Measurements from ENCODE around the gene UNC119. TPM values are rescaled to one million over a fixed set of nuclear protein-coding genes. Genes with fewer than 3 reads are reported as not detected.

UNC119 gene
- total and polyA plus RNA-seq, 2 experiments from 2014 or later: 39.0 to 78.4 TPM

DNA sequence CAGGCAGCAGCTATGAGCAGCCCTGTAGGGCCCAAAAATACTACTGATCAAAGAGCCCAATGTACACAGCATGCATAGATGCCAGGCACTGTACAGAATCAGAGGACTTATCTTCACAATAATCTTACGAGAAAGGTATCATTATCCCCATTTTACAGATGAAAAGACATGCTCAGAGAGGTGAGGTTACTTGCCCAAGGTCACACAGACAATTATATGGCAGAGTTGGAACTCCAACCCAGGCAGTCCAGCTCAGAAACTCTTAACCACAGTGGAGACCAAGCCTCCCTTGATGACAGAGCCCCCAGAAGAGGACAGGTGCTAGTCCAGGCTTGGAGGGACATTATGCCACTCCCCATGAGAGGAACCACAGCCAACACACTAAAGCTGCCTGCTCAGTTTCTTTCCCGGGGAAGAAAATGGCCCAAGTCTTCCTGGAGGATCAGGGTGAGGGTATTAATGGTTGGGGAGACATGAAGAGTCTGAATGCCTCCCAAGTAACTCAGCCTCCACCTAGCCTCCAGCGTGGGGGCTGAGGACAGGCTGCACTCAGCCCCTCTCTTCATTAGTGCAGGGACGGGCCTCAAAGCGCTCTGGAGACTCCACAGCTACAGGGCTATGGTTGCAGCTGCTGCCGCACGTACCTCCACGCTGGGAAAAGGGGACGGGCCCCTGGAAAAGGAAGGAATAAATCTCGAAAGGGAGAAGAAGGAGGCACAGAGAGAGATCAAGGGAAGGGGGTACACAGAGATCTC lies 826 bp downstream of the UNC119 start (continued):
- TF ChIP-seq, protein P1, sequence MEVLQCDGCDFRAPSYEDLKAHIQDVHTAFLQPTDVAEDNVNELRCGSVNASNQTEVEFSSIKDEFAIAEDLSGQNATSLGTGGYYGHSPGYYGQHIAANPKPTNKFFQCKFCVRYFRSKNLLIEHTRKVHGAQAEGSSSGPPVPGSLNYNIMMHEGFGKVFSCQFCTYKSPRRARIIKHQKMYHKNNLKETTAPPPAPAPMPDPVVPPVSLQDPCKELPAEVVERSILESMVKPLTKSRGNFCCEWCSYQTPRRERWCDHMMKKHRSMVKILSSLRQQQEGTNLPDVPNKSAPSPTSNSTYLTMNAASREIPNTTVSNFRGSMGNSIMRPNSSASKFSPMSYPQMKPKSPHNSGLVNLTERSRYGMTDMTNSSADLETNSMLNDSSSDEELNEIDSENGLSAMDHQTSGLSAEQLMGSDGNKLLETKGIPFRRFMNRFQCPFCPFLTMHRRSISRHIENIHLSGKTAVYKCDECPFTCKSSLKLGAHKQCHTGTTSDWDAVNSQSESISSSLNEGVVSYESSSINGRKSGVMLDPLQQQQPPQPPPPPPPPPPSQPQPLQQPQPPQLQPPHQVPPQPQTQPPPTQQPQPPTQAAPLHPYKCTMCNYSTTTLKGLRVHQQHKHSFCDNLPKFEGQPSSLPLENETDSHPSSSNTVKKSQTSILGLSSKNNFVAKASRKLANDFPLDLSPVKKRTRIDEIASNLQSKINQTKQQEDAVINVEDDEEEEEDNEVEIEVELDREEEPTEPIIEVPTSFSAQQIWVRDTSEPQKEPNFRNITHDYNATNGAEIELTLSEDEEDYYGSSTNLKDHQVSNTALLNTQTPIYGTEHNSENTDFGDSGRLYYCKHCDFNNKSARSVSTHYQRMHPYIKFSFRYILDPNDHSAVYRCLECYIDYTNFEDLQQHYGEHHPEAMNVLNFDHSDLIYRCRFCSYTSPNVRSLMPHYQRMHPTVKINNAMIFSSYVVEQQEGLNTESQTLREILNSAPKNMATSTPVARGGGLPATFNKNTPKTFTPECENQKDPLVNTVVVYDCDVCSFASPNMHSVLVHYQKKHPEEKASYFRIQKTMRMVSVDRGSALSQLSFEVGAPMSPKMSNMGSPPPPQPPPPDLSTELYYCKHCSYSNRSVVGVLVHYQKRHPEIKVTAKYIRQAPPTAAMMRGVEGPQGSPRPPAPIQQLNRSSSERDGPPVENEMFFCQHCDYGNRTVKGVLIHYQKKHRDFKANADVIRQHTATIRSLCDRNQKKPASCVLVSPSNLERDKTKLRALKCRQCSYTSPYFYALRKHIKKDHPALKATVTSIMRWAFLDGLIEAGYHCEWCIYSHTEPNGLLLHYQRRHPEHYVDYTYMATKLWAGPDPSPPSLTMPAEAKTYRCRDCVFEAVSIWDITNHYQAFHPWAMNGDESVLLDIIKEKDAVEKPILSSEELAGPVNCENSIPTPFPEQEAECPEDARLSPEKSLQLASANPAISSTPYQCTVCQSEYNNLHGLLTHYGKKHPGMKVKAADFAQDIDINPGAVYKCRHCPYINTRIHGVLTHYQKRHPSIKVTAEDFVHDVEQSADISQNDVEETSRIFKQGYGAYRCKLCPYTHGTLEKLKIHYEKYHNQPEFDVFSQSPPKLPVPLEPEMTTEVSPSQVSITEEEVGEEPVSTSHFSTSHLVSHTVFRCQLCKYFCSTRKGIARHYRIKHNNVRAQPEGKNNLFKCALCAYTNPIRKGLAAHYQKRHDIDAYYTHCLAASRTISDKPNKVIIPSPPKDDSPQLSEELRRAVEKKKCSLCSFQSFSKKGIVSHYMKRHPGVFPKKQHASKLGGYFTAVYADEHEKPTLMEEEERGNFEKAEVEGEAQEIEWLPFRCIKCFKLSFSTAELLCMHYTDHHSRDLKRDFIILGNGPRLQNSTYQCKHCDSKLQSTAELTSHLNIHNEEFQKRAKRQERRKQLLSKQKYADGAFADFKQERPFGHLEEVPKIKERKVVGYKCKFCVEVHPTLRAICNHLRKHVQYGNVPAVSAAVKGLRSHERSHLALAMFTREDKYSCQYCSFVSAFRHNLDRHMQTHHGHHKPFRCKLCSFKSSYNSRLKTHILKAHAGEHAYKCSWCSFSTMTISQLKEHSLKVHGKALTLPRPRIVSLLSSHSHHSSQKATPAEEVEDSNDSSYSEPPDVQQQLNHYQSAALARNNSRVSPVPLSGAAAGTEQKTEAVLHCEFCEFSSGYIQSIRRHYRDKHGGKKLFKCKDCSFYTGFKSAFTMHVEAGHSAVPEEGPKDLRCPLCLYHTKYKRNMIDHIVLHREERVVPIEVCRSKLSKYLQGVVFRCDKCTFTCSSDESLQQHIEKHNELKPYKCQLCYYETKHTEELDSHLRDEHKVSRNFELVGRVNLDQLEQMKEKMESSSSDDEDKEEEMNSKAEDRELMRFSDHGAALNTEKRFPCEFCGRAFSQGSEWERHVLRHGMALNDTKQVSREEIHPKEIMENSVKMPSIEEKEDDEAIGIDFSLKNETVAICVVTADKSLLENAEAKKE (CRISPR knock-in tag; IDR thresholded peaks at IDR 0.05): no peak
- TF ChIP-seq EZH2 (IDR thresholded peaks at IDR 0.05; ENCODE audit: low read depth, unreplicated experiment) (no peak), NANOG (IDR thresholded peaks at IDR 0.05; ENCODE audit: borderline replicate concordance) (no peak), JUNB (IDR thresholded peaks at IDR 0.05; ENCODE audit: unreplicated experiment) (no peak), STAT1 (IDR thresholded peaks at IDR 0.05; ENCODE audit: unreplicated experiment) (no peak), EZH2phosphoT487 (IDR thresholded peaks at IDR 0.05; ENCODE audit: unreplicated experiment) (no peak), ZNF331 (CRISPR knock-in tag; IDR thresholded peaks at IDR 0.05; ENCODE audit: low read depth) (no peak)

DNA sequence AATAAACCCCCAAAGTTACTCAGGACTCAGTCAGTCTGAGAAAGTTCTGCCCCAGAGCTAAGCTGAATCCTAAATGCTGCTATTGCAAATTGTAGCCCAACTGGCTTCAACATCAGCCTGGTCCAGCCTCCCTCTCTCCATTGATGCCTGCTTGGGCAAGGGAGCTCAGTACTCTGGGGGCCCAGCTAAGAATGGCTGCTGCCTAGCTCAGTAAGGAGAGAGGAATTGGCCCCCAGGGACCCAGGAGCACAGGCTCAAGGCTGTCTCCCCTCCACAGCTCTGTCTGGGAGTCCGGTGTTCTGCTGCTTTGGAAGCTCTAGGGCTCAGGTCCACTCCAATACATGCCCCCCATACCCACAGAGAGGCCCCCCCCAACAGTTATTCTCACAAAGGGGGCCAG lies 1.6 kb downstream of the UNC119 start:
- peaks cover 24% of the 10 kb centered on the region for H3K4me1 Mint-ChIP-seq
- no peak overlapping the region for H3K4me3 Mint-ChIP-seq
- Histone ChIP-seq H3K4me2 (peak overlapping the region; percentile 94), H3K36me3 (ENCODE audit: insufficient read depth) (peaks cover 8% of the 10 kb centered on the region; the same call in 1 of the 2 replicates), H2AFZ (no peak overlapping the region), H3K79me2 (replicated peaks; ENCODE audit: insufficient read depth) (peaks cover 8% of the 10 kb centered on the region), H3K27me3 (ENCODE audit: insufficient read depth) (no peaks in the 10 kb centered on the region), H3F3A (replicated peaks; ENCODE audit: low read depth) (no peaks in the 10 kb centered on the region), H3K4me1 (ENCODE audit: insufficient read depth) (peaks cover 15% of the 10 kb centered on the region; the same call in 1 of the 2 replicates), H3K4me3 (peak overlapping the region; percentile 92; the same call in 1 of the 2 replicates), H3K27ac (ENCODE audit: low read depth) (no peak overlapping the region), H3K9me2 (ENCODE audit: insufficient read depth) (no peaks in the 10 kb centered on the region), H4K20me1 (replicated peaks; ENCODE audit: insufficient read depth) (no peaks in the 10 kb centered on the region; the same call in 1 of the 2 replicates)
- no peaks in the 10 kb centered on the region; the same call in 2 of the 3 replicates for H3K9me3 Mint-ChIP-seq
- DNase-seq (ENCODE audit: low spot score): no peak
- no peak for ATAC-seq
- peaks cover 18% of the 10 kb centered on the region for H3K27me3 Mint-ChIP-seq (ENCODE audit: insufficient read depth, low read depth, poor library complexity)
- TF ChIP-seq POLR2AphosphoS5 (IDR thresholded peaks at IDR 0.05; ENCODE audit: low read depth): no peak
- TF ChIP-seq STAT1 (IDR thresholded peaks at IDR 0.05; ENCODE audit: unreplicated experiment): no peak
- TF ChIP-seq JUNB (IDR thresholded peaks at IDR 0.05; ENCODE audit: unreplicated experiment): no peak
- no peak for TF ChIP-seq ZNF114 (CRISPR knock-in tag; IDR thresholded peaks at IDR 0.05)
- no peak for TF ChIP-seq EZH2 (IDR thresholded peaks at IDR 0.05; ENCODE audit: low read depth, unreplicated experiment)
- no peak for TF ChIP-seq NANOG (IDR thresholded peaks at IDR 0.05; ENCODE audit: borderline replicate concordance)
- TF ChIP-seq, protein P2, sequence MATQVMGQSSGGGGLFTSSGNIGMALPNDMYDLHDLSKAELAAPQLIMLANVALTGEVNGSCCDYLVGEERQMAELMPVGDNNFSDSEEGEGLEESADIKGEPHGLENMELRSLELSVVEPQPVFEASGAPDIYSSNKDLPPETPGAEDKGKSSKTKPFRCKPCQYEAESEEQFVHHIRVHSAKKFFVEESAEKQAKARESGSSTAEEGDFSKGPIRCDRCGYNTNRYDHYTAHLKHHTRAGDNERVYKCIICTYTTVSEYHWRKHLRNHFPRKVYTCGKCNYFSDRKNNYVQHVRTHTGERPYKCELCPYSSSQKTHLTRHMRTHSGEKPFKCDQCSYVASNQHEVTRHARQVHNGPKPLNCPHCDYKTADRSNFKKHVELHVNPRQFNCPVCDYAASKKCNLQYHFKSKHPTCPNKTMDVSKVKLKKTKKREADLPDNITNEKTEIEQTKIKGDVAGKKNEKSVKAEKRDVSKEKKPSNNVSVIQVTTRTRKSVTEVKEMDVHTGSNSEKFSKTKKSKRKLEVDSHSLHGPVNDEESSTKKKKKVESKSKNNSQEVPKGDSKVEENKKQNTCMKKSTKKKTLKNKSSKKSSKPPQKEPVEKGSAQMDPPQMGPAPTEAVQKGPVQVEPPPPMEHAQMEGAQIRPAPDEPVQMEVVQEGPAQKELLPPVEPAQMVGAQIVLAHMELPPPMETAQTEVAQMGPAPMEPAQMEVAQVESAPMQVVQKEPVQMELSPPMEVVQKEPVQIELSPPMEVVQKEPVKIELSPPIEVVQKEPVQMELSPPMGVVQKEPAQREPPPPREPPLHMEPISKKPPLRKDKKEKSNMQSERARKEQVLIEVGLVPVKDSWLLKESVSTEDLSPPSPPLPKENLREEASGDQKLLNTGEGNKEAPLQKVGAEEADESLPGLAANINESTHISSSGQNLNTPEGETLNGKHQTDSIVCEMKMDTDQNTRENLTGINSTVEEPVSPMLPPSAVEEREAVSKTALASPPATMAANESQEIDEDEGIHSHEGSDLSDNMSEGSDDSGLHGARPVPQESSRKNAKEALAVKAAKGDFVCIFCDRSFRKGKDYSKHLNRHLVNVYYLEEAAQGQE (IDR thresholded peaks at IDR 0.05; ENCODE audit: unreplicated experiment): no peak
- TF ChIP-seq CREB1 (CRISPR knock-in tag; IDR thresholded peaks at IDR 0.05; ENCODE audit: low read depth): no peak
- no peak for TF ChIP-seq EZH2phosphoT487 (IDR thresholded peaks at IDR 0.05; ENCODE audit: unreplicated experiment)
- TF ChIP-seq ZNF331 (CRISPR knock-in tag; IDR thresholded peaks at IDR 0.05; ENCODE audit: low read depth): no peak
- TF ChIP-seq, protein P3, sequence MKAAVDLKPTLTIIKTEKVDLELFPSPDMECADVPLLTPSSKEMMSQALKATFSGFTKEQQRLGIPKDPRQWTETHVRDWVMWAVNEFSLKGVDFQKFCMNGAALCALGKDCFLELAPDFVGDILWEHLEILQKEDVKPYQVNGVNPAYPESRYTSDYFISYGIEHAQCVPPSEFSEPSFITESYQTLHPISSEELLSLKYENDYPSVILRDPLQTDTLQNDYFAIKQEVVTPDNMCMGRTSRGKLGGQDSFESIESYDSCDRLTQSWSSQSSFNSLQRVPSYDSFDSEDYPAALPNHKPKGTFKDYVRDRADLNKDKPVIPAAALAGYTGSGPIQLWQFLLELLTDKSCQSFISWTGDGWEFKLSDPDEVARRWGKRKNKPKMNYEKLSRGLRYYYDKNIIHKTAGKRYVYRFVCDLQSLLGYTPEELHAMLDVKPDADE (IDR thresholded peaks at IDR 0.05): no peak
- peaks cover 15% of the 10 kb centered on the region for H3K36me3 Mint-ChIP-seq (ENCODE audit: low read depth)
- no peak overlapping the region for H3K27ac Mint-ChIP-seq

All from GM23338 (cell line).